Ishikawa (cell line): ENCODE data around the gene AKTIP.

ENCODE experiments used
- CEBPB ChIP-seq: IDR thresholded peaks from 2 replicates; pipeline ENCODE4 v1.6.1; 2012
- CREB1 ChIP-seq: IDR thresholded peaks from 2 replicates; pipeline ENCODE4 v1.6.1; 2012; ENCODE audit warnings: low read depth
- EGR1 ChIP-seq: IDR thresholded peaks from 2 replicates; pipeline ENCODE4 v1.6.1; 2012
- EP300 ChIP-seq: IDR thresholded peaks from 2 replicates; pipeline ENCODE4 v1.6.1; 2012; ENCODE audit warnings: borderline replicate concordance
- FOXM1 ChIP-seq: IDR thresholded peaks from 2 replicates; pipeline ENCODE4 v1.6.1; 2012; ENCODE audit warnings: low read depth, borderline replicate concordance
- NFIC ChIP-seq: IDR thresholded peaks from 2 replicates; pipeline ENCODE4 v1.6.1; 2012
- RAD21 ChIP-seq: IDR thresholded peaks from 2 replicates; pipeline ENCODE4 v1.6.1; 2012; ENCODE audit warnings: low read depth
- TAF1 ChIP-seq: IDR thresholded peaks from 2 replicates; pipeline ENCODE4 v1.6.1; 2012; ENCODE audit warnings: low read depth, mild to moderate bottlenecking
- TCF12 ChIP-seq: IDR thresholded peaks from 2 replicates; pipeline ENCODE4 v1.6.1; 2012; ENCODE audit warnings: low read depth
- TEAD4 ChIP-seq: IDR thresholded peaks from 2 replicates; pipeline ENCODE4 v1.6.1; 2012
- YY1 ChIP-seq: IDR thresholded peaks from 2 replicates; pipeline ENCODE4 v1.6.1; 2012; ENCODE audit warnings: low read depth
- ZBTB7A ChIP-seq: IDR thresholded peaks from 2 replicates; pipeline ENCODE4 v1.6.1; 2012; ENCODE audit warnings: low read depth
- TF ChIP-seq, protein P1 (sequence below): IDR thresholded peaks from 2 replicates; pipeline ENCODE4 v1.6.1; 2012
- TF ChIP-seq, protein P2 (sequence below): IDR thresholded peaks from 2 replicates; pipeline ENCODE4 v1.6.1; 2012; ENCODE audit warnings: low read depth, mild to moderate bottlenecking
- TF ChIP-seq, protein P3 (sequence below): IDR thresholded peaks from 2 replicates; pipeline ENCODE4 v1.6.1; 2012

The AKTIP gene

DNA sequence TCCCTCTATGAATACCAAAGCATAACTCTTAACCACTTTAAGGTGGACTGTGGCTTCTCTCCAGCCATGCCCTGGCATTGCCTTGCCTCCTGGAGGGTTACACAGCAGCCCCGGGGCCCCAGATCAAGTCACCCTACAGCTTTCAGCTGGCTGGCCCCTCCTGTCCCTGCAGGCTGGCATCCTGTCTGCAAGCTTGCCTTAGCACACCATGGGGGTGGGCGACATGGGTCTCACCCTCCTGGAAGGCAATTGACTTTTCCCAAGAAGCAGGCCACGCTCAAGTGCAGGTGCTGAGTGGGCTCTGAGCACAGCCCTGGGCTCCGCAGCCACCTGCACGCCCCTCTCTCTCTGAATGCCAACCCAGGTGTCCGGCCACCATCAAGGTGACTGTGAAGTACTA is 25.8 kb upstream of the AKTIP start:
- TF ChIP-seq, protein P1, sequence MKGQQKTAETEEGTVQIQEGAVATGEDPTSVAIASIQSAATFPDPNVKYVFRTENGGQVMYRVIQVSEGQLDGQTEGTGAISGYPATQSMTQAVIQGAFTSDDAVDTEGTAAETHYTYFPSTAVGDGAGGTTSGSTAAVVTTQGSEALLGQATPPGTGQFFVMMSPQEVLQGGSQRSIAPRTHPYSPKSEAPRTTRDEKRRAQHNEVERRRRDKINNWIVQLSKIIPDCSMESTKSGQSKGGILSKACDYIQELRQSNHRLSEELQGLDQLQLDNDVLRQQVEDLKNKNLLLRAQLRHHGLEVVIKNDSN = no peak
- TF ChIP-seq ZBTB7A = no peak
- no peak for TF ChIP-seq CREB1
- no peak for TF ChIP-seq TAF1
- no peak for TF ChIP-seq CEBPB
- TF ChIP-seq, protein P2, sequence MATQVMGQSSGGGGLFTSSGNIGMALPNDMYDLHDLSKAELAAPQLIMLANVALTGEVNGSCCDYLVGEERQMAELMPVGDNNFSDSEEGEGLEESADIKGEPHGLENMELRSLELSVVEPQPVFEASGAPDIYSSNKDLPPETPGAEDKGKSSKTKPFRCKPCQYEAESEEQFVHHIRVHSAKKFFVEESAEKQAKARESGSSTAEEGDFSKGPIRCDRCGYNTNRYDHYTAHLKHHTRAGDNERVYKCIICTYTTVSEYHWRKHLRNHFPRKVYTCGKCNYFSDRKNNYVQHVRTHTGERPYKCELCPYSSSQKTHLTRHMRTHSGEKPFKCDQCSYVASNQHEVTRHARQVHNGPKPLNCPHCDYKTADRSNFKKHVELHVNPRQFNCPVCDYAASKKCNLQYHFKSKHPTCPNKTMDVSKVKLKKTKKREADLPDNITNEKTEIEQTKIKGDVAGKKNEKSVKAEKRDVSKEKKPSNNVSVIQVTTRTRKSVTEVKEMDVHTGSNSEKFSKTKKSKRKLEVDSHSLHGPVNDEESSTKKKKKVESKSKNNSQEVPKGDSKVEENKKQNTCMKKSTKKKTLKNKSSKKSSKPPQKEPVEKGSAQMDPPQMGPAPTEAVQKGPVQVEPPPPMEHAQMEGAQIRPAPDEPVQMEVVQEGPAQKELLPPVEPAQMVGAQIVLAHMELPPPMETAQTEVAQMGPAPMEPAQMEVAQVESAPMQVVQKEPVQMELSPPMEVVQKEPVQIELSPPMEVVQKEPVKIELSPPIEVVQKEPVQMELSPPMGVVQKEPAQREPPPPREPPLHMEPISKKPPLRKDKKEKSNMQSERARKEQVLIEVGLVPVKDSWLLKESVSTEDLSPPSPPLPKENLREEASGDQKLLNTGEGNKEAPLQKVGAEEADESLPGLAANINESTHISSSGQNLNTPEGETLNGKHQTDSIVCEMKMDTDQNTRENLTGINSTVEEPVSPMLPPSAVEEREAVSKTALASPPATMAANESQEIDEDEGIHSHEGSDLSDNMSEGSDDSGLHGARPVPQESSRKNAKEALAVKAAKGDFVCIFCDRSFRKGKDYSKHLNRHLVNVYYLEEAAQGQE = no peak
- no peak for TF ChIP-seq NFIC
- no peak for TF ChIP-seq TCF12
- TF ChIP-seq EP300 = no peak
- TF ChIP-seq, protein P3, sequence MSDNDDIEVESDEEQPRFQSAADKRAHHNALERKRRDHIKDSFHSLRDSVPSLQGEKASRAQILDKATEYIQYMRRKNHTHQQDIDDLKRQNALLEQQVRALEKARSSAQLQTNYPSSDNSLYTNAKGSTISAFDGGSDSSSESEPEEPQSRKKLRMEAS = no peak
- no peak for TF ChIP-seq EGR1
- TF ChIP-seq RAD21 = no peak
- no peak for TF ChIP-seq TEAD4
- no peak for TF ChIP-seq YY1
- TF ChIP-seq FOXM1 = no peak

DNA sequence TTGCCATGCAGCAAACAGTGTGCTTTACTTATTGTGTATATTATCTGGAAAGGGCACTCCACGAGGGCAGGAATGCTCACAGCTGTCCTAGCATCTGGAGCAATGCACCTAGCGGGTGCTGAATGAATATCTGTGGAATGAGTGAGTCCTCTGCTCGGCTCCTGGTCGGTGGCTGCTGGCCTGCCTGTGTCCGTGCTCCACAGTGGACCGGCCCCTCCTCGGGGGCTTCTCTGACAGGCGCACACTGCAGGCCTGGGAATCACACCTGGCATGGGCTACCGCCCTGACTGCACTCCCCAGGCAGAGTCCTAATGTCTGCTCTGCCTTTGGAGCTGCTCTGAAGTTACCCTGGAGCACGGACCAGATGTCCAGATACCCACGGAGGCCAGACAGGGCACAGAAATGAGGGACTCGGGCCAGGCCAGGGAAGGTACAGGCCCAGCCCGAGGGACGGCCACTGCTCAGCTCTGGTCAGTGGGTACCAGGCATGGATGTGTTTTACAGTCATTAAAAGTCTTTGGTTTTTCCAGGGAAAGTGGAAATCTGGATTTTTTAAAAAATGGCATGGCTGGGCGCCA is 21.1 kb upstream of the AKTIP start:
- TF ChIP-seq ZBTB7A = no peak
- TF ChIP-seq CEBPB = no peak
- no peak for TF ChIP-seq YY1
- TF ChIP-seq FOXM1 = no peak
- no peak for TF ChIP-seq NFIC
- TF ChIP-seq, protein P1 = no peak
- TF ChIP-seq EGR1 = no peak
- no peak for TF ChIP-seq CREB1
- TF ChIP-seq, protein P2 = no peak
- no peak for TF ChIP-seq RAD21
- TF ChIP-seq TAF1 = no peak
- TF ChIP-seq TEAD4 = no peak
- TF ChIP-seq EP300 = no peak
- TF ChIP-seq TCF12 = no peak
- TF ChIP-seq, protein P3 = no peak

DNA sequence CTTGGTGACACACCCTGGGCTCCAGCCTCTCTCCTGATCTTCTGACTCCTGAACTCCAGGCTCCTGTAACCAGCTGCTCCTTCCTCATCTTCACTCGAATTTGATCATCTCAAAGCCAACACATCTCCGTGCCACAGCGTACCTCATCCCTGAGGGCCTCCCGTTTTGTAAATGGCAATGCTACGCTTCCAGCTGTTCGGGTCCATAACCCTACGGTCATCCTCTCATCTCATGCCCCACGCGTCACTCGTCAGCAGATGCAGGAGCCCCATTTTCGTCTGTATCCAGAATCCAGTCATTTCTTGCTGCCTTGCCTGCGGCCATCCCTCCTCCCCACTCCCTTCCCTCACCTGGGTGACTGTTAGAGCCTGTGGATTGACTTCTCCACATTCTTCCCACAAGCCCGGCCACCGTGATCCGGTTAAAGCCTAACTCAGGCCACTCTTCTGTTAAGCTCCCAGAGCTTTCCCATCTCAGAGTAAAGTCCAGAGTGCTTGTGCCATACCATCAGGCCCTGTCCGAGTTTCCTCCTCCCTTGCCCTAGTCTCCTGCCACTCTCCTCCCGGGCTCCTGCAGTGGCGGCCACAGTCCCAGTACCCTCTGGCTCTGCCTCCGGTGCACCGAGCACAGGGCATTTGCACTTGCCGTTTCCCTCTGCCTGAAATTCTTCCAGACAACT is 20.3 kb upstream of the AKTIP start:
- TF ChIP-seq, protein P2 = no peak
- no peak for TF ChIP-seq ZBTB7A
- no peak for TF ChIP-seq FOXM1
- no peak for TF ChIP-seq TAF1

DNA sequence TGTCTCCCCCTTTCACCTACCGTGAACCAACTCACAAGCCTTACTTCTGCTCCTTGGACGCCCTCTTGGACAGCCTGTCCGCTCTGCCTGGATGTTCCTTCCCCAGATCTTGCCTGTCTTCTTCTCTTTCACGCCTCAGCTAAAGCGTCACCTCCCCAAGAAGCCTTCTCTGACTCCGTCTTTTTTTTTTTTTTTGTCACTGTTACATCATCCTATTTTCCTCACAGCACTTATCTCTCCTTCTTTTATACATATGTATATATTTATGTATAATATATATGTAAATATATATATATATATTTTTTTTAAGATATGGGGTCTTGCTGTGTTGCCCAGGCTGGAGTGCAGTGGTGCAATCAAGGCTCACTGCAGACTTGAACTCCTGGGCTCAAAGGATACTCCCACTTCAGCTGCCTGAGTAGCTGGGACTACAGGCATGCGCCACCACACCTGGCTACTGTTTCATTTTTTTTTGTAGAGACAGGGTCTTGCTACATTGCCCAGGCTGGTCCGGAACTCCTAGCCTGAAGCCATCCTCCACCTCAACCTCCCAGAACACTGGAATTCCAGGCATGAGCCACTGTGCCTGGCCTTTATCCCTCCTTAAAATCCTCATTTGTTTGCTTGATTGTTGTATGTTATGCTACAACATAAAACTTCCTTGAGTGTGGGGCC is 16.5 kb upstream of the AKTIP start:
- TF ChIP-seq EGR1 (no peak), TEAD4 (no peak), EP300 (no peak), TAF1 (no peak), CREB1 (no peak), NFIC (no peak)
- TF ChIP-seq, protein P1 = no peak
- TF ChIP-seq, protein P3 = no peak
